AG10803 (cell line): ENCODE data around the gene MAB21L2.
A peak's percentile ranks its signal among the peaks of the same experiment; 100 is the strongest.

Experiments used
- DNase-seq: peaks from one replicate; pipeline ENCODE4 v3.0.0; 2010; ENCODE audit warnings: low read depth
- H3K4me3 ChIP-seq: 2 replicates; pipeline ENCODE4 v1.5.1; 2011; ENCODE audit warnings: mild to moderate bottlenecking, low read length, control low read depth
- TF ChIP-seq, protein P1 (sequence below): conservative IDR thresholded peaks from 2 replicates; pipeline ENCODE4 v1.5.1; 2011; ENCODE audit warnings: mild to moderate bottlenecking, low read length, control low read depth, inconsistent platforms

Gene MAB21L2

GRCh38 chr4:150567070-150567469 is 14.9 kb upstream of the MAB21L2 start:
- TF ChIP-seq, protein P1, sequence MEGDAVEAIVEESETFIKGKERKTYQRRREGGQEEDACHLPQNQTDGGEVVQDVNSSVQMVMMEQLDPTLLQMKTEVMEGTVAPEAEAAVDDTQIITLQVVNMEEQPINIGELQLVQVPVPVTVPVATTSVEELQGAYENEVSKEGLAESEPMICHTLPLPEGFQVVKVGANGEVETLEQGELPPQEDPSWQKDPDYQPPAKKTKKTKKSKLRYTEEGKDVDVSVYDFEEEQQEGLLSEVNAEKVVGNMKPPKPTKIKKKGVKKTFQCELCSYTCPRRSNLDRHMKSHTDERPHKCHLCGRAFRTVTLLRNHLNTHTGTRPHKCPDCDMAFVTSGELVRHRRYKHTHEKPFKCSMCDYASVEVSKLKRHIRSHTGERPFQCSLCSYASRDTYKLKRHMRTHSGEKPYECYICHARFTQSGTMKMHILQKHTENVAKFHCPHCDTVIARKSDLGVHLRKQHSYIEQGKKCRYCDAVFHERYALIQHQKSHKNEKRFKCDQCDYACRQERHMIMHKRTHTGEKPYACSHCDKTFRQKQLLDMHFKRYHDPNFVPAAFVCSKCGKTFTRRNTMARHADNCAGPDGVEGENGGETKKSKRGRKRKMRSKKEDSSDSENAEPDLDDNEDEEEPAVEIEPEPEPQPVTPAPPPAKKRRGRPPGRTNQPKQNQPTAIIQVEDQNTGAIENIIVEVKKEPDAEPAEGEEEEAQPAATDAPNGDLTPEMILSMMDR: no peak
- H3K4me3 ChIP-seq: no peak overlapping the region
- DNase-seq: no peak

- H3K4me3 ChIP-seq: no peak overlapping the region
- peak; percentile 32 for DNase-seq
- TF ChIP-seq, protein P1: no peak
Observed at GRCh38 chr4:150569384-150569987, 12.5 kb upstream of the MAB21L2 start.

- TF ChIP-seq, protein P1: no peak
- no peak overlapping the region for H3K4me3 ChIP-seq
- no peak for DNase-seq
Observed at GRCh38 chr4:150569998-150570535, 11.9 kb upstream of the MAB21L2 start.

- H3K4me3 ChIP-seq: no peak overlapping the region
- no peak for DNase-seq
- TF ChIP-seq, protein P1: no peak
Observed at GRCh38 chr4:150570862-150571261, 11.1 kb upstream of the MAB21L2 start.

- H3K4me3 ChIP-seq: no peak overlapping the region
- TF ChIP-seq, protein P1: no peak
- no peak for DNase-seq
Observed at GRCh38 chr4:150572704-150573504, 9.0 kb upstream of the MAB21L2 start.

- DNase-seq: peak; percentile 61
Observed at GRCh38 chr4:150573534-150573933, 8.4 kb upstream of the MAB21L2 start.

More at GRCh38 chr4:150573534-150573933, 8.4 kb upstream of the MAB21L2 start:
- TF ChIP-seq, protein P1: no peak
- no peak overlapping the region for H3K4me3 ChIP-seq
